Fibroblast of gingiva (primary cell): ENCODE measurements around the gene XIRP2.
A peak's percentile ranks its signal among the peaks of the same experiment; 100 is the strongest.

ENCODE experiments used
- DNase-seq: peaks from one replicate; pipeline ENCODE4 v3.0.0-alpha.2; 2011; ENCODE audit warnings: low read depth

The XIRP2 gene

GRCh38 chr2:166888180-166888579 is at the start of gene XIRP2:
Gene XIRP2 (plus strand): TSS chr2:166888480. CDS start chr2:166903483, 15,003 bp downstream.
- no peak for DNase-seq

GRCh38 chr2:166841152-166841551 is 47.1 kb upstream of the XIRP2 start:
- DNase-seq = no peak

GRCh38 chr2:166841679-166842078 is 46.6 kb upstream of the XIRP2 start:
- DNase-seq = no peak

- DNase-seq = no peak
These were observed 44.2 kb upstream of the XIRP2 start for GRCh38 chr2:166844111-166844510.

GRCh38 chr2:166862468-166863132 is 25.7 kb upstream of the XIRP2 start:
- DNase-seq = no peak

- DNase-seq = no peak
These were observed 20.3 kb upstream of the XIRP2 start for GRCh38 chr2:166867874-166868514.

GRCh38 chr2:166870346-166870745 is 17.9 kb upstream of the XIRP2 start:
- no peak for DNase-seq

GRCh38 chr2:166881177-166881576 is 7.1 kb upstream of the XIRP2 start:
- DNase-seq = no peak

- no peak for DNase-seq
These were observed 5.4 kb upstream of the XIRP2 start for GRCh38 chr2:166882851-166883250.

- DNase-seq = no peak
These were observed 3.4 kb downstream of the XIRP2 start for GRCh38 chr2:166891727-166892126.

- no peak for DNase-seq
These were observed 4.1 kb downstream of the XIRP2 start for GRCh38 chr2:166892397-166892796.

- DNase-seq = no peak
These were observed 7.0 kb downstream of the XIRP2 start for GRCh38 chr2:166895243-166895642.

- DNase-seq = no peak
These were observed 9.4 kb downstream of the XIRP2 start for GRCh38 chr2:166897666-166898065.

GRCh38 chr2:166899676-166900075 is 11.4 kb downstream of the XIRP2 start:
- no peak for DNase-seq

- DNase-seq = peak; percentile 4
These were observed 12.4 kb downstream of the XIRP2 start for GRCh38 chr2:166900700-166901099.

- no peak for DNase-seq
These were observed 13.1 kb downstream of the XIRP2 start for GRCh38 chr2:166901336-166901735.

GRCh38 chr2:166916987-166917386 is 28.7 kb downstream of the XIRP2 start:
- DNase-seq = no peak

GRCh38 chr2:166917415-166917814 is 29.1 kb downstream of the XIRP2 start:
- peak; percentile 19 for DNase-seq

GRCh38 chr2:166921261-166921896 is 33.1 kb downstream of the XIRP2 start:
- no peak for DNase-seq

- no peak for DNase-seq
These were observed 36.7 kb downstream of the XIRP2 start for GRCh38 chr2:166924967-166925366.

- no peak for DNase-seq
These were observed 38.4 kb downstream of the XIRP2 start for GRCh38 chr2:166926657-166927056.

- DNase-seq = no peak
These were observed 43.8 kb downstream of the XIRP2 start for GRCh38 chr2:166932032-166932431.

GRCh38 chr2:166934817-166935216 is 46.5 kb downstream of the XIRP2 start:
- DNase-seq = no peak
